IMR-90 (cell line): ENCODE data around the gene CDYL2. TPM values are rescaled to one million over a fixed set of nuclear protein-coding genes. Genes with fewer than 3 reads are reported as not detected.

Experiments
- ATAC-seq: fragments of 200-7000 bp; cut with Tn5 transposase; 2 replicates; pipeline ENCODE4 v1.9.1; 2020; ENCODE audit warnings: low read depth, mild to moderate bottlenecking, moderate library complexity
- BruUV-seq: library from RNA; stranded (reverse); fragments of 400-500 nt; replicated peaks from 2 replicates; lab custom pipeline; 2021; lab: Mats Ljungman, UMichigan
- CTCF ChIA-PET: fragments of 300-600 bp; formaldehyde crosslinking; extraction: SDS; loops from one replicate; lab custom pipeline; 2021; ENCODE audit warnings: antibody characterized with exemption; lab: Yijun Ruan, JAX
- POLR2A ChIA-PET: fragments of 300-600 bp; sonication (Branson Sonifier 250); formaldehyde crosslinking; loops from one replicate; lab custom pipeline; 2022; ENCODE audit warnings: antibody characterized with exemption; ENCODE audit not compliant: unreplicated experiment; lab: Charles Lee
- DNase-seq: peaks from one replicate; pipeline ENCODE4 v3.0.0; 2013
- H2AFZ ChIP-seq: replicated peaks from 2 replicates; pipeline ENCODE3; 2013; ENCODE audit warnings: low read length, mild to moderate bottlenecking; ENCODE audit not compliant: poor library complexity
- H2AK5ac ChIP-seq: 2 replicates; pipeline ENCODE4 v1.6.1; 2013; ENCODE audit warnings: low read depth, low read length, inconsistent platforms
- H2AK9ac ChIP-seq: replicated peaks from 2 replicates; pipeline ENCODE3; 2013; ENCODE audit warnings: mild to moderate bottlenecking, low read depth, low read length, moderate library complexity; ENCODE audit not compliant: poor library complexity
- H2BK120ac ChIP-seq: 2 replicates; pipeline ENCODE4 v1.6.1; 2013; ENCODE audit warnings: low read depth, low read length, inconsistent platforms
- H2BK15ac ChIP-seq: 3 replicates; pipeline ENCODE4 v1.6.1; 2013; ENCODE audit warnings: low read depth, low read length, inconsistent platforms
- H2BK20ac ChIP-seq: 2 replicates; pipeline ENCODE4 v1.6.1; 2013; ENCODE audit warnings: low read depth, mild to moderate bottlenecking, inconsistent platforms, low read length, moderate library complexity
- H2BK5ac ChIP-seq: 2 replicates; pipeline ENCODE4 v1.6.1; 2013; ENCODE audit warnings: mild to moderate bottlenecking, low read depth, low read length, inconsistent platforms; ENCODE audit not compliant: poor library complexity, severe bottlenecking
- H3K14ac ChIP-seq: replicated peaks from 2 replicates; pipeline ENCODE4 v1.6.1; 2013; ENCODE audit warnings: low read depth, low read length, inconsistent platforms
- H3K18ac ChIP-seq: 2 replicates; pipeline ENCODE4 v1.6.1; 2013; ENCODE audit warnings: low read depth, low read length, control low read depth
- H3K23ac ChIP-seq: 2 replicates; pipeline ENCODE4 v1.6.1; 2013; ENCODE audit warnings: low read depth, low read length, inconsistent platforms
- H3K27ac ChIP-seq: 2 replicates; pipeline ENCODE4 v1.5.1; 2013; ENCODE audit warnings: mild to moderate bottlenecking, control low read depth, low read length; ENCODE audit not compliant: insufficient read depth
- H3K27me3 ChIP-seq: 2 replicates; pipeline ENCODE4 v1.6.1; 2013; ENCODE audit warnings: low read length; ENCODE audit not compliant: control insufficient read depth, insufficient read depth
- H3K36me3 ChIP-seq: 2 replicates; pipeline ENCODE4 v1.6.1; 2013; ENCODE audit warnings: low read length, mixed read lengths; ENCODE audit not compliant: control insufficient read depth, insufficient read depth
- H3K4ac ChIP-seq: 2 replicates; pipeline ENCODE4 v1.6.1; 2013; ENCODE audit warnings: low read depth, low read length, inconsistent platforms
- H3K4me1 ChIP-seq: 2 replicates; pipeline ENCODE4 v1.6.1; 2013; ENCODE audit warnings: low read length, mixed read lengths; ENCODE audit not compliant: control insufficient read depth, insufficient read depth
- H3K4me2 ChIP-seq: 2 replicates; pipeline ENCODE4 v1.6.1; 2013; ENCODE audit warnings: low read depth, mild to moderate bottlenecking, control low read depth, low read length, moderate library complexity
- H3K4me3 ChIP-seq: 2 replicates; pipeline ENCODE4 v1.5.1; 2013; ENCODE audit warnings: low read depth, mild to moderate bottlenecking, control low read depth, low read length, moderate library complexity; ENCODE audit not compliant: insufficient read depth
- H3K56ac ChIP-seq: 2 replicates; pipeline ENCODE4 v1.6.1; 2013; ENCODE audit warnings: low read length, inconsistent platforms; ENCODE audit not compliant: insufficient read depth; ENCODE audit errors: extremely low read depth
- H3K79me1 ChIP-seq, 2 experiments: 2 replicates each; pipeline ENCODE4 v1.6.1; 2013; ENCODE audit warnings: low read length in 2 of 2, inconsistent platforms in 1 of 2, low read depth in 1 of 2
- H3K9ac ChIP-seq: 2 replicates; pipeline ENCODE4 v1.6.1; 2013; ENCODE audit warnings: low read depth, low read length, control low read depth
- H3K9me1 ChIP-seq: 2 replicates; pipeline ENCODE4 v1.6.1; 2013; ENCODE audit warnings: low read length, inconsistent platforms; ENCODE audit not compliant: insufficient read depth
- H3K9me3 ChIP-seq: 2 replicates; pipeline ENCODE4 v1.6.1; 2013; ENCODE audit warnings: low read length; ENCODE audit not compliant: control insufficient read depth, insufficient read depth
- H4K20me1 ChIP-seq: 2 replicates; pipeline ENCODE4 v1.6.1; 2013; ENCODE audit warnings: low read length, inconsistent platforms; ENCODE audit not compliant: insufficient read depth
- H4K5ac ChIP-seq: 2 replicates; pipeline ENCODE4 v1.6.1; 2013; ENCODE audit warnings: mild to moderate bottlenecking, low read depth, low read length, control low read depth
- H4K8ac ChIP-seq, 2 experiments: 2 replicates each; pipeline ENCODE4 v1.6.1; 2013; ENCODE audit warnings: low read depth in 2 of 2, low read length in 2 of 2, control low read depth in 1 of 2, inconsistent platforms in 1 of 2
- H4K91ac ChIP-seq: 2 replicates; pipeline ENCODE4 v1.6.1; 2013; ENCODE audit warnings: low read depth, low read length, inconsistent platforms; ENCODE audit not compliant: insufficient read depth
- CEBPB ChIP-seq: IDR thresholded peaks from 2 replicates; pipeline ENCODE4 v1.6.1; 2012; ENCODE audit warnings: low read depth, low read length, improper control_type of control experiment
- MAFK ChIP-seq: IDR thresholded peaks from 2 replicates; pipeline ENCODE4 v1.6.1; 2012; ENCODE audit warnings: low read depth, low read length, improper control_type of control experiment
- WGBS, 2 experiments: methylation state at CpG; one replicate each; pipeline versions ENCODE4 v1.1.5 to v1.1.7; 2013; ENCODE audit warnings: missing lambda C conversion rate in 2 of 2; ENCODE audit not compliant: insufficient read length in 1 of 2; ENCODE audit errors: extremely low coverage in 2 of 2; 5-methylcytosine and 5-hydroxymethylcytosine counted together
- dilution Hi-C: fragments of 300-500 bp; cut with HindIII; formaldehyde crosslinking; loops from one replicate; pipeline ENCODE4 v1.14.3; 2018; ENCODE audit warnings: low sequenced_read_pairs; ENCODE audit not compliant: unreplicated experiment
- in situ Hi-C: fragments of 300-500 bp; cut with MboI; formaldehyde crosslinking; loops from 3 replicates; pipeline ENCODE4 v1.14.3; 2019; ENCODE audit warnings: low sequenced_read_pairs, inconsistent platforms, mixed read lengths
- intact Hi-C: fragments of 100-400 bp; cut with micrococcal nuclease; formaldehyde crosslinking; loops from 2 replicates; pipeline ENCODE4 v1.10.0; 2022
- polyA plus RNA-seq, 3 experiments: library from polyadenylated mRNA; depleted of rRNA; stranded (reverse); fragments of >200 nt; gene quantifications; 2 replicates each; pipeline ENCODE4 v1.2.3, GENCODE V29; 2012; ENCODE audit warnings: low replicate concordance in 1 of 3
- total RNA-seq: library from RNA; depleted of rRNA; stranded (reverse); fragments of >200 nt; gene quantifications from 2 replicates; pipeline ENCODE4 v1.2.3, GENCODE V29; 2012

CDYL2 gene
- total and polyA plus RNA-seq, 2 of the 4 experiments (the other 2 are of a cell fraction), result 1.2 to 3.9 TPM

DNA sequence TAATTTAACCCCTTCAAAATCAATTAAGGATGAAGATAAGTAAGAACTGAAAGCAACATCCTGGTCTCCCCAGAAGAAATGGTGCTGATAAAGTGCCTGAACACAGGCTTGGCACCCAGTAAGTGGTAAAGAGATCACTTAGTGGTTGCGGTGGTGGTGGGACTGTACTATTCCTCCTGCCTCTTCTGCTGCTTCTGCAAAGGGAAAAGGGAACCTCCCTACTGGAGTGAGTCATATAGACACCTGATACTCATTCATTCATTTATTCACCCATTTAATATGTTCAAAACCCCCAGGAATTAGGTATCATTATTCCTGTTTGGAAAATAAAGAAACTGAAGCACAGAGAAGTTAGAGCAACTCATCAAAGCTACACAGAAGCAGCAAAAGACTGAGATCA, 60.6 kb downstream of the CDYL2 start:
- H3K56ac ChIP-seq, result no peak overlapping the region
- H3K9me3 ChIP-seq, result peaks cover 4% of the 10 kb centered on the region
- no peak overlapping the region for H3K9ac ChIP-seq
- no peak overlapping the region for H3K27ac ChIP-seq
- no peak overlapping the region for H2BK20ac ChIP-seq
- no TSS peak for BruUV-seq
- H2AK9ac ChIP-seq, result no peak overlapping the region
- H3K14ac ChIP-seq, result no peak overlapping the region
- no peaks in the 10 kb centered on the region; the same call in 1 of the 2 replicates for H4K20me1 ChIP-seq
- no peak overlapping the region for H2BK15ac ChIP-seq
- in situ Hi-C loops (no loop called here), dilution Hi-C loops (no loop called here), intact Hi-C loops (no loop called here)
- no peak overlapping the region for H2BK5ac ChIP-seq
- ATAC-seq (no peak), DNase-seq (peak; percentile 2)
- no peak overlapping the region for H3K4ac ChIP-seq
- H2AK5ac ChIP-seq, result no peak overlapping the region
- H3K36me3 ChIP-seq, result no peaks in the 10 kb centered on the region
- H3K27me3 ChIP-seq, result no peaks in the 10 kb centered on the region
- no CpG with 5 or more reads among the region's 1 CpG for WGBS, 2 experiments
- peaks cover 0 to 11% of the 10 kb centered on the region in 2 experiments; a peak in 1 of 4 replicates for H3K79me1 ChIP-seq
- no peak overlapping the region for H3K4me3 ChIP-seq
- H3K18ac ChIP-seq, result no peak overlapping the region
- H3K9me1 ChIP-seq, result no peaks in the 10 kb centered on the region
- H2AFZ ChIP-seq, result no peak overlapping the region
- no peak overlapping the region for H4K5ac ChIP-seq
- H4K8ac ChIP-seq, result no peak overlapping the region
- TF ChIP-seq CEBPB (no peak), MAFK (no peak)
- no peak overlapping the region for H4K91ac ChIP-seq
- H3K4me2 ChIP-seq, result no peak overlapping the region
- H3K4me1 ChIP-seq, result no peaks in the 10 kb centered on the region
- ChIA-PET POLR2A (no interaction called here), CTCF (no interaction called here)
- H2BK120ac ChIP-seq, result no peak overlapping the region
- H3K23ac ChIP-seq, result no peak overlapping the region
